ENCODE data around the gene SPACA9.
A peak's percentile ranks its signal among the peaks of the same experiment; 100 is the strongest.

SPACA9 gene

DNA sequence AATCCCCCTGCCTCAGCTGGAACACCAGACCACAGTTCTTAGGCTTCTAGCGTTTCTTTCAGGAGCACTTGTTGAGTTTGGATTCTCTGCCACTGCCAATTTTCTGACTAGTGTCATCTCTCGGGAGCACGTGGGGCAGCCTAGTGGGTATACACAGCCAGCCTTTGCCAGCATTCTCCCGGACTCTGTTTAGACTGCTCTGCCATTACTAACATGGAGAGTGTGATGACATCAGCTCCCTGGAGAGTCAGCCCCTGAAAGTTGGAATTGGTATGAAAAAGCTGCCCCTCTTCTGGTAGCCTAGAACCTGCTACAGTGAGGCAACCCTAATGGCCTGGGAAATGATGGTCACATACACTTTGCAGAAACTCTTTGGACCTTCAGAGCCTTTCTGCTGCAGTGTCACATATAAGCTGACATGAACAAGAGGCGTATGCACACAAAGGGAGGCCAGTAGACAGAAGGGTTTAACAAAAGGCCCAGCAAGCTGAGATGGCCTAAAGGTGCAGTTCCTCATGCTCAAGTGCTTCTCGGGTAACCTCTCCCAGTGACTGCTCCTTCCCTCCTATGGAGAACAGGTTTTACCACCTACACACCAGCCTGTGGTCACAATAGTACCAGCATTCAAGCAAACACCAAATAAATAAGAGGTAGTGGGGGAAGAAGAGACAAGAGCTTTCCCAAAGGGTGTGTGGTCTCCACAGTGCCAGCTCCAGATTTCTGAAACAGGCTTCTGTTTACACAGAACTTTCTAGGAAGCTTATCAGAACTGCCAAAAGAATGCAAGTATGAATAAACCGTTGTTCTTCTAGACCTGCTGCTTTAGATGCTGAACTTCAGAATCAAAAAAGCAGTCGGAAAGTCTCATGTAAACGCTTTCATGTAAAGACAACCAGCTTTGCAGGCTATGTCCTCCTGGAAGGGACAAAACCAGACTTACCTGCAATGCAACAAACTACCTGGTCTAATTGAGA, 16.5 kb downstream of the SPACA9 start:
- no peak for DNase-seq (ENCODE audit: low read depth)

DNA sequence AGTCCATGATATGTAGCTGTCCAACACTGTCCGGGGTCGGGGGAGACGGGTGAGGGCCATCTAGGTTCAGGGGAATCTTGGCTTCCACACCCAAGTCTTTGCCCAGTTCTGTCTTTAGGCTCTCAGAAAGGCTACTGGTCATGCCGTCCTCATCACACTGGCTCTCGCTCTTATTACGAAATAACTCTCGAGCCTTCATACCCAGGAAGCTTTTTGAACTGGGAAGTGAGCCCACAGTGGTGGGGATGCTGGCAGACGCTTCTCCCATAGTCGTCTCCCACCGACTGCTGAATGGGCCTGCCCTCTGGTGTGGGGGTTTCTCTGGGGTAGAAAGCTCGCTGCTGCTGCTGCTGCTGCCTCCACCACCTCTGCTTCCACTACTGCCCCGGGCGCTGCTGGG, 17.6 kb downstream of the SPACA9 start:
- DNase-seq (ENCODE audit: low read depth) = no peak

DNA sequence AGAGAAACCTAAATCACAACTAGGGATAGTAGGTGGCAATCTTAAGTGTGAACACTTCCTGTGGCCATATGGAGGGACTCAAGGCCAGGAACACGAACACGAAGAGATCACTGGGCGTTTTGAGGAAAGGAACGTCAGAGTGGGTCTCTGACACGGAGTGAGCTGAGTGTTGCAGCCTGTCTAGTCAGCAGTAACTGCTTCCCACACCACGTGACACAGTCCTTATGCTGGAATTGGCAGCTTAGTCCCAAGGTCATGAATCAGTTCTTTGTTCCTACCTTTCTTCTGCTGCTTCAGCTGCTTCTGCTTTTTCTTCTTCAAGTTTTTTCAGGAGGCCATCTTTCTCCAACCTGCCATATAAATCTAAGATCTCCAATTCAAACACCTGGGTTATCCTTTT, 18.2 kb downstream of the SPACA9 start:
- DNase-seq (ENCODE audit: low read depth) = no peak

DNA sequence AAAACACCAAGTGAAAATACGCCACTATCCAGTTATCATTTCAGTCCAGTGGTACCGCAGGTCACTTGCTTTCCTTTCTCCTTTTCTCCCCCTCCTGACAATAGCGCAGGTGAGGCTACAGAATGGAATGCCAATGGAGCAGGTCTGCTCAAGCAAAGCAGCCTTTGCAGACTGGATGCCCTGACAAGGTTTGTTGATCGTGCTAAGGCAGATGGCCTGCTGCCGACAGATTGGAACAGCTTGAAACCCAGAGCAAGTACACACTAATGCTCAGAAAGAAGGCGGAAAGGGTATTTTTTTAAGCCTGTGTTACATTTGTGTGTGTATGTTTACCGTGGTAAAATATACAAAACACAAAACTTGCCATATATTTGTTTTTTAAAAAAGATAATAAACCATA, 19.4 kb downstream of the SPACA9 start:
- no peak for DNase-seq (ENCODE audit: low read depth)

DNA sequence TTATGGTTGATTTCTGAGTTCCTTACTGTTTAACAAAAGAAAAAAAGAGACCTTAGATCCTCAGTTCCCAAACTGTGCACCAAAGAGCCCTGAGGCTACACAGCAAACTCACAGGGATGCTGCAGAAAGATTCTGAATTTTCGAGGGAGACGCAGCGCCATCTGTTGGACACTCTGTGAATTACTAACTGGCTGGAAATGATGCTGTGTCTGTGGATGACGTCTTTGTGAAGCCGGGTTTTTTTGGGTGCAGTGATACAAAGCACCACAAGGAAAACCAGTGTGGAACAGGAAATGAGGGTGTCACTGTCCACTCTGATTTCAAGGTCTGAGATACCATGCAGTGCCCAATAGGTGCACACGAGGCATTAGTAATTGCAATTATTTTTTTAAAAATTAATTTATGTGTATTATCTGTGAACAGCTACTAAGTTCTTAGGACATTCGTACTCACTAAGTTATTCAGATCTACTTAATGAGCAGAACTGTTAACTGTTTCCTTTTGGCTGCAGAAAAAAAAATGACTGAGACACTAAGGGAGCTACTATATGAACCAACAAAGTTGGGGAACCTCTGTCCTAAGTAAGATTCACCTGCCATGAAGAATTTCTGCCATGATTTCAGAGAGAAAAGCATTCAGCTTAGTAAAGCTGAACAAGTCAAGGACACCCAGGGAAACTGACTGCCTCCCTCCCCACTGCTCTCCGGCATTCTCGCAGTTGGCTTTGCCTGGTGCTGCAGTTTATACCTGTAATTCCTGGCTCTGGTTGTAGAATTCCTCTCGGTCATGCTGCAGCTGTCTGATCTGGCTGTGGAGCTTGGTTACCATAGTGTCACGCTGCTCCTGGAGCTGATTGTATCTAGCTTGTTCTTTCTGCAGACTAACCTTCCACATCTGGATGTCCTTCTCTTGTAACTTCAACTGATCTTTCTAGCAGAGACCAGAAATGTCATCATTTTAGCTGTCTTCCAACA, 23.4 kb downstream of the SPACA9 start:
- DNase-seq (ENCODE audit: low read depth) = peak; percentile 46

DNA sequence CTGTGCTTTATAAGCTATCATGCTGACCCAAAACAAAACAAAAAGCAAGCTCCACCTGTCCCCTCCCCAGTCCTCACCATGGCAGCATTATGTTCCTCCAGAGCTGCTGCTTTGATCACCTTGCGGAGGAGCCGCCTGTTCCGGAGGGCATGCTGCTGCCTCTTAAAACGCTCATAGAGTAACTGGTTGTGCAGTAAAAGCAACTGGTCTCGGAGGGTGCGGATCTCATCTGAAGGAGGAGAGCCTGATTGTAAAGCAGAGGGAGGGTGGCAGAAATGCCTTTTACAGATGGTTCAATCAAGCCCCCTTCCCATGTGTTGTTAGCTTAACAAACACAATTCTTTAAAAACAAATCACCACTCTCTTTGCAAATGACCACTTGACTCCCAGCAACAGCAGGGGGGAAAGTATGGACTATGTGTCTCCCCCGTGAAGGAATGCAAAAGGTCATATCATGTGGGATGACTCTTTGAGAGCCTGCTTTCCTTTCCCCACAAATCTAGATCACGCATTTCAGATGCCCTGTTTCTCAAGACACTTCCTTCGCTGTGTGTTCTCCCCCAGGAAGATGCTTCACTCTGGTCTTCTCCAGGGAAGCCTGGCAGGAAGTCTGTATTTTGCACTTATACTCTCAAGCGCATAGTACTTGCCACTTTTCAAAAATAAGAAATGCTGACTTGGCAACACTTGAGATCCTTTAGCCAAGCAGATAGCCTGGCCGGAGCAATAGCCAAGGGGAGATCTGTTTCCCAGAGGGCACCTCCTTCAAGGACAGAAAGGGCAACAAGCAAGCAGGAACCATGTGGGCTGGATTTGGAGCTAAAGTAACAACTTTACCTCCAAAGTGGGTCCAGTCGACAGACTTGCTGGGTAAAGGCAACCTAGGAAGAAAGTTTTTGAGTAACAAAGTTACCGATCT, 25.1 kb downstream of the SPACA9 start:
- DNase-seq (ENCODE audit: low read depth) = no peak

DNA sequence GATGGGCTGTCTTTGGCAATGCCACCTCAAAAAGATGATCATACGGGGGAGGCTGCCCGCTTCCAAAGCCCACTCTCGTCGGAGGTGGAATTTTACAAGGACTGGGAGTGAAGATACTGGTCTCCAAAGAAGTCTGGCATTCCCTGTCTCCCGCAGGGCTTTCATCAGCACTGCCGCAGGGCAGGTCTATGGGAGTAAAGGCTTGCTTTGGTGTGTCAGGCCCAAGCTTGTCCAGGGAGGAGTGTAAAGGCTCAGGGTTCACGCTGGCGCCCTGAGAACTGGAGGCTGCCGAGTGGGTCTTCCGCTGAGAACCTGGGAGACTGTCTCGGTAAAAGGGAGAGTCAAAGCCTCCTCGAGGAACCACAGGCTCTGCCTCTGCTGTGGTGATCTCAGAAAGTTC, 27.0 kb downstream of the SPACA9 start:
- no peak for DNase-seq (ENCODE audit: low read depth)

DNA sequence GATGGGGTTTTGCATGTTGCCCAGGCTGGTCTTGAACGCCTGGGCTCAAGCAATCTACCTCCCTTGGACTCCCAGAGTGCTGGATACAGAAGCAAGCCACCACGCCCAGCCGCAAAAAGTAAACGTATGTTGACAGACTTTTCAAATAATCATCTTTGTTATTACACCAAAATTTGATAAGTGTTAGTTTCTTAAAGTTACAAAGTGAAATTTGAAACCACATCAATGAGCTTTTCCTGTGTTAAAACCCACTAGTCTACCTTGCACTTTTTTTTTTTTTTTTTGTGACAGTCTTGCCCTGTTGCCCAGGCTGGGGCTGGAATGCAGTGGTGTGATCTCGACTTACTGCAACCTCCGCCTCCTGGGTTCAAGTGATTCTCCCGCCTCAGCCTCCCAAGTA, 29.9 kb downstream of the SPACA9 start:
- peak; percentile 14 for DNase-seq (ENCODE audit: low read depth)

DNA sequence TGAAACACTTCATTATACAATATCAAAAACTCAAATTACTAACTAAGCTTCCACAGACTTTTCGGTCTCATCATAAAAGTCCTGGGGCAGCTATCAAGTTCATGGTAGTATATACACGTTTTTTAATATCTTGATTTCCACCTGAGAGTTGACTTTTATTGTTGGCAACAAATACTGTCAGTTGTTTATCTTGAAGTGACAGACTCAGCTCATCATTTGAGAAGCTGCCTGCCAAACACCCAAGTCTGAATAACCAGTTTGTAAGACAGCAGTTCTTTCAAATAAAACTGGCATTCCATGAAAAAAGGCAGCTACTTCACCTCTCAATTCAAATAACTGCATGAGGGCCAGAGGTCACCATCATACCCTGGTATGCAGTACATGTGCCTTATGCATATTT, 30.6 kb downstream of the SPACA9 start:
- no peak for DNase-seq (ENCODE audit: low read depth)

DNA sequence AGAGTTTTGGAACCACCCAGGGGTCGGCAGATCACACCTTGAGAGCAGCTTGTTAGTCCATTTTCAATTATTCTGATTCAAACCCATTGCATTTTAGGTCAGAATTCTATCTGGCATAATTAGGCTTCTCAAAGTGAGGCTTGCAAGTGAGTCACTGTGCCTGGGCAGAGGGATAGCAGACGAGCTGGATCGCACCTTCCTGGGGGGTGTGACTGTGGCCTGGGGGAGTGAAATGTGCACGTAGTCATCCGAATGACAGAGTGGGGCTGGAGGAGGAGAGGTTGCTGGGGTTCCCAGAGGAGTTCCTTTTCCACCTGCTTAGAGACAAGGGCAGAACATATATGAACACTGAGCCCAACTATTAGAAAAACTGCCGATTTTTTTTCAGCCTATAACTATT, 31.7 kb downstream of the SPACA9 start:
- no peak for DNase-seq (ENCODE audit: low read depth)

DNA sequence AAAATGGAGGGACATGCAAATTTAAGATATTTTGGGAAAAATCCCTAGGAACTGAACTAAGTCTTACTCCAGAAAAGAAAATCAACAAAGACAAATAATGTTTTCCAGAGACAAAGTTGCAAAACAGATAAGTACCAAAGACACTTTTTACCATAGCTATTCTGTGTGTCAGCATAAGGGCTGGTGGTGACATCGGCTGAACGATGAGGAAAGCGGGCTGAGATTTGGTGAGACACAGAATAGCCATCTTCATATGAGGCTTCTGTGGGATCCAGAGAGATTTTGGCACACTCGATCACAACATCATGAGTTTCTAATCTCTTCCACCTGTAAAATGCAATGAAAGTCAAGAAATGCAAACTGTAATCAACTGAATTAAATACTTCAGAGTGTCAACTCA, 33.4 kb downstream of the SPACA9 start:
- DNase-seq (ENCODE audit: low read depth) = no peak

DNA sequence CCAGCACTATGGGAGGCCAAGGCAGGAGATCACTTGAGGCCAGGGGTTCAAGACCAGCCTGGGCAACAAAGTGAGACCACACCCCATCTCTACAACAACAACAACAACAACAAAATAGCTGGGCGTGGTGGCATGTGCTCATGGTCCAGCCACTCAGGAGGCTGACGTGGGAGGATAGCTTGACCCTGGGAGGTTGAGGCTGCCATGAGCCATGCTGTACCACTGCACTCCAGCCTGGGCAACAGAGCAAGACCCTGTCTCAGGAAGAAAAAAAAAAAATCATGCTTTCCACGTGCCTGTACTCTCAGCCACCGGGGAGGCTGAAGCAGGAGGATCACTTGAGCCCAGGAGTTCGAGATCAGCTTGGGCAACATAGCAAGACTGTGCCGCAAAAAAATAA, 36.2 kb downstream of the SPACA9 start:
- DNase-seq (ENCODE audit: low read depth) = no peak

DNA sequence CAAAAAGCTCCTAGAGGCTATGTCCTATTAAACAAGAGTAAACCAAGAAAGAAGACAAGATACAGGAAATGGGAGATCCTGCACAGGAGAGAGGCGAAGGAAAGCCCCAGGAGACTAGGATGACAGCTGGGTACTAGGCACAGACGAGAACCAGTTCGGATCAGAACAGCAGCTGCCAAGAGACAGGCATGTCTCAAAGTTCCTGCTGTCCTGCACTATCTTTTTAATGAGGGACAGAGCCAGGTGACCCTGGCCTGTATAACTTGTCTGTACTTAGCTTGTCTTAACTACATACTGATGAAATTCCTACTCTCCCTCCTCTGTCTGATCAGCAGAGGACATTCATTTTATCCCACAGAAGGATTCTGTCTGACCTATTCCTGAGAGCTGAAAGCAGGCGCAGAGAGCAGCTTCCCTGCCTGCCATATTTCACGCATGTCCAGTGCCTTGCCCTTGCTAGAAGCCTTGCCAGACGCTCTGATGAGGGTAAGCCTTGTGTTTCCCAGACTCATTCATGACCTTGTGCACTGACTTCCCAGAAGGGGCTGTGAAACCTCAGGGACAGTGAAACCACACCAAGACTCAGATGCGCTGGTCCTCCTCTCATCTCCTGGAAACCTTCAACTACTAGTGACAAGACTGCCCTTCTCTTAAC, 41.0 kb downstream of the SPACA9 start:
- DNase-seq (ENCODE audit: low read depth) = no peak

DNA sequence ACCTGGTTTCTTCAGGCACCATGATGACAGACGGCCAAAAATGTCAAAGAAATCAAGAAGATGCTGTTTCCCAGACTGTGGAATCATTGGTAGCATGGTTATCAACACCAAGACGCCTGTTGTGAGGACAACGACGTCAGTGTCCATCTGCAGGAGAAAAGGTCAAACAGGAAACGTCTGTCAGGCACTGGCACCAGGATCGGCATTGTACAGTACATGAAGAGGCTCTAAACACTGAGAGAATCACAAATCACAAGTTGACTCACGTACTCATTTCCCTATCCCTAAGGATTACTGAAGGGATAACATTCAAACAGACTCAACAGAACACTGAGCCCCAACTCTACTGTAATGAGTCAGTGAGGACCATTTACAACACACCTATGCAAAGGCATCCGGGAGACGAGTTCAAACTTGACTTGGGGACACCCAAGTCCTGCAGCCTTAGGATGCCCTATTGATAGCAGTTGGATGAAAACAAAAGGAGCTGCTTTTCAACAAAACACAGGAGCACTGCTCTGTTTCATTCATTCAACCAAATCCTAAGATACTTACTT, 44.7 kb downstream of the SPACA9 start:
- DNase-seq (ENCODE audit: low read depth) = no peak

DNA sequence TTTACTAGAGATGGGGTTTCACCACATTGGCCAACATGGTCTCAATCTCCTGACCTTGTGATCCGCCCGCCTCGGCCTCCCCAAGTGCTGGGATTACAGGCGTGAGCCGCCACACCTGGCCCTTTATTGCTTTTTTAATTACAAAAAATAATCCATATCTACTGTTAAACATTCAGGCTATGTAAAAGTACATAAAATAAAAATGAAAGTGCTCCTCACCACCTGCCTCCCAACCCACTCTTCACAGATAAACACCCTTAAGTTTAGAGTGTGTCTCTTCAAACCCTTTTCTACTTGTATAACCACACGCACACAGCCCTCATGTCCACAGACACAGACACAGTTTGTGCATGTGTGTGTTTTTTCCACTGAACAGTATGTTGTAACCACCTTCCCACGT, 49.0 kb downstream of the SPACA9 start:
- no peak for DNase-seq (ENCODE audit: low read depth)

DNA sequence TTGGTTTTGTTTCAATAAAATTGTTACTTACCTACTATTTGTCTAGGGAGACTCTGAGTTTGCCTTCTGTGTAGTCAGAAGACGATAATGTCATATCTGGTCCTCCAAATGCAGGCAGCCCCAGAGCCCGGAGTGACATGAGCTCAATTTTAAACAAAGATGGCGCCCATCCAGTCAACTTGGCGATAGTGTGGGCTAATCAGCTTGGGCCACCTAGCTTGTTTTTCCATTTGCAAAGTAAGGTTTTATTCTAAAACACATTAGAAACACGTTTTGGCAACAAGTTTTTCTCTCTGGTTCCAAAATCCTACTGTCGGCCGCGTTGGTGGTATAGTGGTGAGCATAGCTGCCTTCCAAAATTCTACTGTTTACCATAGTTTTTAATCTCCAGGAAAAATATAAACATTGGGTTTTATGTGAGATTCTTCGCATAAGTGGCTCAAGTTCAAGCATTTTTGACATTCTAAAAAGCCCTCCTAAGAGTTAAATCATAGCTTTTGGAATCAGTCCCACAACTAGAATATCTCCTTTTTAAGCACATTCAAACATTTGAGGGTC, 52.6 kb downstream of the SPACA9 start:
- no peak for DNase-seq (ENCODE audit: low read depth)

DNA sequence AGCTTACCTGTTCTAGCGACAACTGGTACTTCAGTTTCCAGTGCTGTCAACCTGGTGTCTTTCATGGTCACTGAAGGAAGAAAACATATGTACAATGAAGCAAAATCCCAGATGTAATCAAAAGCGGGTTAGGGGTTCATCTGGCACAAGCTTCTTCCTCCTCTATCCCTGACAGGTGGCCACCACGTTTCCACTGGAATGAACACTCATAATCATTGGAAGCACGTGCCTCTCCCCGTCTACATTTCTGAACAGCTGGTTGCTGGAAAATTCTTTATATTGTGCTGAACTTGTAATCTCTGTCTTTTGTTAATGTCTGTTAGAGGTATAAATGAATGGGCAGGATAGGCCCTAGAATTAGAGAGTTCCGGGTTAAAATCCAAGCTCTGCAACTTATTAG, 56.3 kb downstream of the SPACA9 start:
- DNase-seq (ENCODE audit: low read depth) = no peak

DNA sequence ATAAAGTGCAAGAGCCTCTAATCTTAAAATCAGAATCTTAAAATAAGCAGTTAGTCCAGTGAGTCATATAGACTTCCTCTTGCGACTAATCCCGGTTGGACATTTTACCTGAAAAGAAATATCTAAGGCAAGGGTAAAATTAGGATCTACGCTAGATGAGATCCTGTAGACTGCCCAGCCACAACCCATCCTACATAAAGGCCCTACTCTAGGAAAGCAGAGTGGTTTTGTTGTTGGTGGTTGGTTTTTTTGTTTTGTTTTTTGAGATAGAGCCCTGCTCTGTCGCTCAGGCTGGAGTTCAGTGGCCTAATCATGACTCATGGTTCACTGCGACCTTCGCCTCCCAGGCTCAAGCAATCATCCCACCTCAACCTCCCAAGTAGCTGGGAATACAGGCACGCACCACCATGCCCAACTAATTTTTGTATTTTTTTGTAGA, 58.8 kb downstream of the SPACA9 start:
- DNase-seq (ENCODE audit: low read depth) = no peak

DNA sequence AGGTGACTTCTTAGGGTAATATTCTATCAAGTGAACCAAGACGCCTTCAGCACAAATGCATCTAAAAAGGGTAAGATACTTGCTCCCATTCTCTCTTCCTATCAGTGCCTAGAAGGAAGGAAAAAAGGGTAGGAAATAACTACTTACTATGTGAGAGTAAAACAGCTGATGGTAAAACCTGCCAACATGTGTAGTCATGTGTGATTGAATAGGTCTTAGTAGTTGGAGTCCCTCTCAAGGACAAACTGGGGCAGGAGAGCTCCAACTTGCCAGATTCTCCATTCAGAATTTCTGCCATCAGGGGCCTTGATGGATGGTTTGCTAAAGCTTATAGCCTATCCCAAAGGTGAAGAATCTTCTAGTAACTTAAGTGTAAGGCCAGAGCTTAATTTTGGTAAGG, 60.5 kb downstream of the SPACA9 start:
- DNase-seq (ENCODE audit: low read depth) = no peak
